K562 (cell line): ENCODE results near the gene TMED6.

Experiments used
- ATF6 ChIP-seq: sonication (generic); formaldehyde crosslinking; IDR thresholded peaks from 2 replicates; pipeline ENCODE4 v1.4.0; 2020; ENCODE audit warnings: mild to moderate bottlenecking, missing genetic modification reagents
- CBX5 ChIP-seq: IDR thresholded peaks from 2 replicates; pipeline ENCODE4 v1.6.1; 2014; ENCODE audit warnings: low read depth, borderline replicate concordance
- CEBPZ ChIP-seq: fragments of 150-350 bp; IDR thresholded peaks from 2 replicates; pipeline ENCODE4 v1.6.1; 2014; ENCODE audit warnings: low read depth, mild to moderate bottlenecking, low read length, borderline replicate concordance
- CHD4 ChIP-seq: fragments of 200-600 bp; sonication (generic); IDR thresholded peaks from 3 replicates; pipeline ENCODE4 v1.6.1; 2012; ENCODE audit warnings: low read depth, mild to moderate bottlenecking, mixed read lengths, low read length, inconsistent platforms; ENCODE audit not compliant: insufficient read depth, insufficient replicate concordance, poor library complexity, severe bottlenecking
- CTCF ChIP-seq, 3 experiments: IDR thresholded peaks in 2 of 3; conservative IDR thresholded peaks in 1 of 3; 2 replicates each; pipeline ENCODE4 v1.5.1; 2011 to 2012; ENCODE audit warnings: low read length in 3 of 3, mild to moderate bottlenecking in 3 of 3, control low read depth in 2 of 3, improper control_type of control experiment in 1 of 3, inconsistent platforms in 1 of 3, low read depth in 1 of 3, mixed read lengths in 1 of 3, moderate library complexity in 1 of 3; ENCODE audit not compliant: insufficient read depth in 2 of 3
- HDAC3 ChIP-seq: fragments of 450-650 bp; IDR thresholded peaks from 2 replicates; pipeline ENCODE4 v1.6.1; 2018; ENCODE audit warnings: borderline replicate concordance, mild to moderate bottlenecking, moderate library complexity; ENCODE audit not compliant: partially characterized antibody
- MYC ChIP-seq, 2 experiments: fragments of 250-450 bp in 1 of 2; sonication (Bioruptor Pico) in 1 of 2; IDR thresholded peaks; 2 replicates each; pipeline versions ENCODE4 v1.5.1 to v1.6.1; 2012 to 2021; ENCODE audit warnings: low read depth in 2 of 2, borderline replicate concordance in 1 of 2, improper control_type of control experiment in 1 of 2, low read length in 1 of 2, mild to moderate bottlenecking in 1 of 2, moderate library complexity in 1 of 2
- NCOA1 ChIP-seq: fragments of 450-650 bp; IDR thresholded peaks from 2 replicates; pipeline ENCODE4 v1.6.1; 2016; ENCODE audit warnings: low read depth
- PHF8 ChIP-seq: fragments of 200-600 bp; sonication (generic); IDR thresholded peaks from 2 replicates; pipeline ENCODE4 v1.6.1; 2012; ENCODE audit warnings: mixed run types, mild to moderate bottlenecking, inconsistent platforms, low read length, moderate library complexity, borderline replicate concordance
- POLR2AphosphoS2 ChIP-seq: IDR thresholded peaks from 2 replicates; pipeline ENCODE4 v1.6.1; 2012; ENCODE audit warnings: low read length, improper control_type of control experiment
- REST ChIP-seq, 2 experiments: fragments of 450-650 bp; formaldehyde crosslinking in 1 of 2; IDR thresholded peaks; 2 replicates each; pipeline versions ENCODE4 v1.4.0 to v1.6.1; 2014 to 2020; ENCODE audit warnings: mild to moderate bottlenecking in 2 of 2, borderline replicate concordance in 1 of 2, low read depth in 1 of 2
- TOE1 ChIP-seq, 2 experiments: fragments of 450-650 bp in 1 of 2; sonication (generic) in 1 of 2; formaldehyde crosslinking in 1 of 2; IDR thresholded peaks; 2 replicates each; pipeline versions ENCODE4 v1.7.1 to v1.8.0; 2016 to 2022; ENCODE audit warnings: borderline replicate concordance in 2 of 2, mild to moderate bottlenecking in 2 of 2, antibody characterized with exemption in 1 of 2, inconsistent platforms in 1 of 2, low read depth in 1 of 2, missing genetic modification reagents in 1 of 2, moderate library complexity in 1 of 2
- TF ChIP-seq, protein P1 (sequence below): sonication (generic); IDR thresholded peaks from 2 replicates; pipeline ENCODE4 v1.6.1; 2016

- TF ChIP-seq NCOA1 (no peak), CBX5 (no peak), CTCF (IDR thresholded peaks at IDR 0.05 in 2 of 3, conservative IDR thresholded peaks at IDR 0.05 in 1 of 3; ENCODE audit: insufficient read depth in 2 of 3, low read depth in 1 of 3, low read length in 3 of 3) (no peak), POLR2AphosphoS2 (no peak), REST (IDR thresholded peaks at IDR 0.05; ENCODE audit: borderline replicate concordance) (no peak), REST (CRISPR knock-in tag; IDR thresholded peaks at IDR 0.05; ENCODE audit: low read depth) (no peak), ATF6 (CRISPR knock-in tag) (no peak), CEBPZ (no peak), HDAC3 (no peak), MYC (IDR thresholded peaks at IDR 0.05; ENCODE audit: low read depth, low read length) (no peak), MYC (CRISPR knock-in tag; IDR thresholded peaks at IDR 0.05; ENCODE audit: borderline replicate concordance, low read depth) (no peak), TOE1 (IDR thresholded peaks at IDR 0.05; ENCODE audit: borderline replicate concordance) (no peak), TOE1 (CRISPR knock-in tag; IDR thresholded peaks at IDR 0.05; ENCODE audit: borderline replicate concordance, low read depth) (no peak), PHF8 (no peak), CHD4 (no peak)
- TF ChIP-seq, protein P1, sequence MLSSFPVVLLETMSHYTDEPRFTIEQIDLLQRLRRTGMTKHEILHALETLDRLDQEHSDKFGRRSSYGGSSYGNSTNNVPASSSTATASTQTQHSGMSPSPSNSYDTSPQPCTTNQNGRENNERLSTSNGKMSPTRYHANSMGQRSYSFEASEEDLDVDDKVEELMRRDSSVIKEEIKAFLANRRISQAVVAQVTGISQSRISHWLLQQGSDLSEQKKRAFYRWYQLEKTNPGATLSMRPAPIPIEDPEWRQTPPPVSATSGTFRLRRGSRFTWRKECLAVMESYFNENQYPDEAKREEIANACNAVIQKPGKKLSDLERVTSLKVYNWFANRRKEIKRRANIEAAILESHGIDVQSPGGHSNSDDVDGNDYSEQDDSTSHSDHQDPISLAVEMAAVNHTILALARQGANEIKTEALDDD: peak; percentile 82
Observed at GRCh38 chr16:69367980-69368379, 16.4 kb upstream of the TMED6 start.
